GM19023 (cell line): Measurements from ENCODE around the gene PYGL.
"Not testable (repeated sequence)": the region's sequence is repeated elsewhere in the genome, so short reads cannot be mapped to it uniquely, and the experiment has no call there.

Experiments used
- ATAC-seq: cut with Tn5 transposase; IDR thresholded peaks from one replicate; pipeline ENCODE4 v1.9.1; 2021; ENCODE audit warnings: mild to moderate bottlenecking, moderate library complexity; ENCODE audit not compliant: unreplicated experiment

PYGL gene

DNA sequence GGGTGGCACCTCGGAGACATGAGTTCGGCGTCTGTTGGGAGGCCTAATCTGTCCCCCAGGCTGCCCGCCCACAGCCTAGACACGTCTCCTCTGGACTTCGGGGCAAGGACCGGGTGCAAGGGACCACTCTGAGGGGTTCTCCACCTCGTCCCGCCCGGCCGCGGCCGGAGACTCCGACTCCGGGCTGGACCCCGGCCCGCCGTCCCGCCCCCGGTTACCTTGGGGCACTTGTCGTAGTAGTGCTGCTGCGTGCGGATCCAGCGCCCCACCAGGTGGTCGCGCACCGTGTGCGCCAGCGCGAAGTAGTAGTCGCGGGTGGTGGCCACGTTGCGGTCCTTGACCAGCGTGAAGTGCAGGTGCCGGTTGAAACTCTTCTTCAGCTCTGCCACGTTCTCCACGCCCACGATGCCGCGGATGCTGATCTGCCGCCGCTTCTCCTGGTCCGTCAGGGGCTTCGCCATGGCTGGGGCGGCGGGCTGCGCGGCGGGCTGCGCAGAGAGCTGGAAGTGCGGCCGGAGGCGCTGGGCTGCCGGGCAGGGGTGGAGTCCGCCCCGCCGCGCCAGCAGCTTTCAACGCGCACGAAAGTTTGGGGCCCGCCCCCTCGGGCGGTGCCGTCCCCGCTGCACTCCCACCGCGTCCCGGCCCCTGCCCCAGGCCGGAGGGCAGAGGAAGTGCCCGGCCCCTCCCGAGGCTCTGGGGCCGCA lies at the start of gene PYGL:
Gene PYGL (minus strand): TSS at position 541 of the 704 bp plus-strand sequence. CDS start 80 bp downstream, at position 461.
- peak; percentile 75 for ATAC-seq

DNA sequence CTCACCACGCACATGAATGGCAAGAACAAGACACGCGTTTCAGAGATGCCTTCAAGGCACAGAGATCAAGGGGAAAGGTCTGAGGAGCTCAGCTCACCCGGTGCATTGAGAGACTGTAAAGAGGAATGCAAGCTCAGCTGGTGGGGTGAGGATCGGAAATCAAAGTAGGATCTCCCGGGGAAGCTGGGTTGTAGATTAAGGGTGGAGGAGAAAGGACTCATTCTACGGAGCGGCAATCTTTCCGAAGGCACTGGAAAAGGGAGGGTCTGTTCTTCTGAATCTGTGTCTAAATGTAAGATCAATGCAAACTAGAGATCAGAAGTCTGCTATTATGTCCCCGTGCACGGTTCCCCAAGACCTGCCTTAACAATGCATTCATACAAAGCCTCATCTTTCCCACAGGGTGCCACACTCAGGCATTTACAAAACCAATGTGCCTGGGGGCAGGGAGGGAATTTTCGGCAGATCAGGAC lies 41.6 kb upstream of the PYGL start:
- ATAC-seq, result no peak

DNA sequence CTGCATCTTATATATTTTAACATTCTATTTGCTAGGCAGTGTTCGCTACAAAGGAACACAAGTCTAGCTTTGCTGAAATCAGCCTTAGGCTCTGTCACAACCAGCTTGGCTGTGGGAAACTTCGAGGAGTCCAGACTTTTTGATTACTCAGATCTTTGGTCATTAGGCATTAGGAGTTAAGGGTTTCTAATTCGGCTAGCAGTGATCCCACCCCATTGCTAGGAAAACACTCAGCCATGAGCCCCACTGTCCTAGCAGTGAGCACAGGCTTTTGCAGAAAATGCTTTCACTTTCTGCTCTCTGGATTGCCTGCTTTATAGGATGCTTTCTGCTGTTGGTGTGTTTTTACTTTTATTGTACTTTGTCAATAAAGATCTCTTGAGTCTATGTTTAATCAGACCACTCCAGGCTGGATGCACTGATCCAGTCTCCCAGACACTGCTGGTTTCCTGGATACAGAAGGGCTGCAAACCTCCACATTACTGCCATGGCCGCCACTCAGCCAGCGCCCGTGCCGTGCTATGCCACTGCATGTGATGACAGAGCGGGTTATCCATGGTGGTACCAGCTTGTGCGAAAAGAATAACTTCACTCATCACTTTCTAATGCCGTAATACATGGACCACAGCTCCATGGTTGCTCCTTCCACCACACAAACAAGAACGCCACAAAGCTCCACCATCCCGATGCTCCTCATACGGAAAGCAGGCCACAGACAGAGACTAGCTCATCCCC lies 41.0 kb upstream of the PYGL start:
- ATAC-seq, result no peak

DNA sequence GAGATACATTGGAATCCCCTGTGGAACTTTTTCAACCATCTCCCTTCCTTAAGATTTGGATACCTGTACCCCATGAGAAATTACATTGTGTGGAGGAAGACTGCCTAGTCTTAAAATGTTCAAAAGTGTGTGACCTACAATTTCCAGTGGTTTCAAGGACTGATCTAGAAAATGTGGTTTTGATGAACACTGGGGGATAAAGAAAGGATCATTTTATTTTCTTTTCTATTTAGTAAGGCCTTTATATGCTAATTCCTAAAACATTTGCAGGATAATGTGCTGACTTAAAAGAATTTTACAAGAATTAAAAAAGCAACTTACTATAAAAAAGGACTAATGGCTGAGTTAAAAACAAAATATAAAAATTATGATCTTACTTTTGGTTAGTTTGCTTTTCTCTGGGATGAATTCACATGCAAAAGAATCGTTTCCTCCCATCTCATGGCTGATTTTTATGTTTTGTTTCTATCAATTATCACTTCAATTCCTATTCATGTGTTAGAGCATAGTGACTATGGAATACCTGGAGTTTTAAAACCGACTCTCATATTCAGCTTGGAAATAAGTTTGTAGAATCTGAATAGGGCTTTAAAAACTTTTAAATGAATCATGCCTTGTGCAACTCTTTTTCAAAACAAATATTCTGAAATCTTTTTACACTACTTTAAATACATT lies 39.9 kb upstream of the PYGL start:
- no peak for ATAC-seq

DNA sequence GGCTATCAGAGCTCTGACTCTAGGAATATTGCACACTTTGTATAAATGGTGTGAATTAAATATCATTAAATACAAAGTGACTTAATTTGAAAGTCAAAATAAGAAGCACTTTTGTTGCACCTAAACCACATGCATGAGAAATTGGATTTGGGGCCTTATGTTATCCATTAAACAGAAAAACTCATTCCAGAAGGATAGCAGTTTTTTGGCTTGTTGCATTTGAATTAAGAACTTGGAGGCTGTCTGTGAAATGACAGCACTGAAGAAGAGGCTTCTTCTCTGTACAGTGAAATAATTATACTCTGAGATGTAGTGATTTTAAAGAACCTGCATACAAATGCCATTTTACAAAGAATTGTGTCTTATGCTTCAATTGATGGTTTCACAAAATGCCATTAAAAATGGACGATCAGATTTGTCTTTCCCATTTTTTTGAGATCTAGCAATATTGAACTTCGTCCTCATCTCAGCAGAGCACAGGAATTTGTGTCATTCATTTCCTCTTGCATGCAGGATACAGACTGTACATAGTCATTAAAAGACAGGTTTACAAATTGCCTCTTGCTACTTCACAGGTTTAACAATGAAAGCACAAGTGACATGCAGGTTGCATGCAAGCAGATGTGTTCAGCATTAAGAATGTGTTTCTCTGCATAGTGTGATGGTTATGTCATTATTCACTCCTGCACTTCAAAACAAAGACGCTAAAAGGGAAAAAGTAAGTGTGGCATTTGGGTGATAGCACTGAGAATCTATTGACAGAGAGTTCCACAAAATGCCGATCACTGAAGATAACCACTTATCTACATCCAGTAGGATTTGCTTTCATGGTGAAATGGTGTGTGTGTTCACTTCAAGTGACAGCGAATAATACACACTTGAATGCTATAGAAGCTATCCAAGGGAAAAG lies 35.9 kb upstream of the PYGL start:
- no peak for ATAC-seq

DNA sequence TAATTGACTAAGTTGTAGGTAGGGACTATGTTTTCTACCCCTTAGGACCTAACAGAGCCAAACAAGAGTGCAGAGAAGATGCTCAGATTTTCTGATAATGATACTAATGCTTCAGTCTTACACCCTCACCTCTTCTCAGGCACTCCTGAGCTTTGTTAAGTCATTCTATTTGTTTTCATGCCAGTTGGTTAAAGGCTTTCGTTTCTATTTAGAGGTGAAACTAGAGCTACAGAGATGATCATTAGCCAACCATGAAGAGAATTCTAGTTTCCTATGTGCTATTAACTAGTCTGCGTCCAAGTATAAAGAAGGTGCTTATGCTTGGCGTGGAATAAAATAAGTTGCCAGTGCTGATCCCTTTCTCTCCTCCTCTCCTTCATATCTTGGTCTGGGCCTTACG lies 34.6 kb upstream of the PYGL start:
- peak; percentile 77 for ATAC-seq

DNA sequence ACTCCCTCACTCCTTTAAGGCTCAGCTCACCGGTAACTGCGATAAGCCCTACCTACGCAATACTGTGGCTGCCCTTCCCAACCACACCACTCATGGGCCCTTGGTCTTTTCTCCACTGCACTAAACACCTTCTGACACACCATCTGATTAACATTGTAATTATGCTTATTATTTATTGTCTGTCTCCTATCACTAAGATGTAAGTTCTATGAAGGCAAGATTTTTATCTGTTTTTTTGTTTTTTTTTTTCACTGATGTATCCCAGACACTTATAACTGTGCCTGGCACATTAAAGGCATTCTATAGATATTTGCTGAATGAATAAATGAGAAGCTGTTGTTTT lies 34.2 kb upstream of the PYGL start:
- ATAC-seq, result no peak

DNA sequence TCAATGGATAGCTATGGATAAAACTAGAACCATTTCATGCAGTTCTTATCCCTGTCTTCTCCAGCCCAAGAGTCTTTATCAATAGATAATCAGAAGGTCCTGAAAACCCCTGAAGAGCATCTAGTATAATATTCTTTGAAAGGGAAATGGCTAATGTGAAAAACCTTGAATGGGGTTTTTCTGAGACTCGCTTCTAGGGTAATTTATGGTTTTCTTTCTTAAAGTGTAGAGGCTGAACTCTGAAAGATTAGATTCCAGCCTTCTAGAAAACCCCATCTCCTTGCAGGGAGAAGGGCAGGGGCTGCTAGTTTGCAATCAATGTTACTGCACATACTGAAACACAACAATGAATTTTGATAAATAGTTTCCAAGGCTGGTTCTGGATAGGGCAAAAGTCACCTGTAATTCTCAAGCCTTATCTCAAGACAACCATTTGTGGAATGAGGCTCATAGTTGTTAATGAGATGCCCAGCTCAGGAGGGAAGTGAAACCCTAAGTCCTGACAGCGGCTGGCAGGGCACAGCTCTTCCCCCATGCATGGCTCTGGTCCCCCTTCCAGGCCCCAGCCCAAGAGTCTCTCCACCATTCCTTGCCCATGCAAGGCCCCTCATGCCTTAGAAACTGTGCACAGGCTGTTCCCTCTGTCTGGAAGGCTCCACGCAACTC lies 33.7 kb upstream of the PYGL start:
- peak; percentile 55 for ATAC-seq

DNA sequence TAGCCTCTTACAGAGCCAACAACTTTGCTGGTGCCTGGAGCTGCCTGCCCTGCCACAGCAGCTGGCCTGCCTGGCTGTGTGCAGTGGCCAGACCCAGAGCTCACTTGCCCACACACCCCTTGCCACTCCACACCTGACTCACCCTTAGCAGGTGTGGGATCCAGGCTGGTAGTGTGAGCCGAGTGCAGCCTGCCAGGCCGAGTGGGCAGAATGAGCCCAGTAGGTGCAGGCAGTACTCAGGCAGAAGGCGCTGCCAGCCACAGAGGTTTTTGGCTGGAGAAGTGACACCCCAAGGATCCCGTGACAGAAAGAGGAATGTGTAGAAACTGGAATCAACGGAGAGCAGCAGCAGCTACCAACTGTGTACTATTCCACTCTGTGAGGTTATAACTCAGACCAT lies 29.8 kb upstream of the PYGL start:
- ATAC-seq, result no peak

DNA sequence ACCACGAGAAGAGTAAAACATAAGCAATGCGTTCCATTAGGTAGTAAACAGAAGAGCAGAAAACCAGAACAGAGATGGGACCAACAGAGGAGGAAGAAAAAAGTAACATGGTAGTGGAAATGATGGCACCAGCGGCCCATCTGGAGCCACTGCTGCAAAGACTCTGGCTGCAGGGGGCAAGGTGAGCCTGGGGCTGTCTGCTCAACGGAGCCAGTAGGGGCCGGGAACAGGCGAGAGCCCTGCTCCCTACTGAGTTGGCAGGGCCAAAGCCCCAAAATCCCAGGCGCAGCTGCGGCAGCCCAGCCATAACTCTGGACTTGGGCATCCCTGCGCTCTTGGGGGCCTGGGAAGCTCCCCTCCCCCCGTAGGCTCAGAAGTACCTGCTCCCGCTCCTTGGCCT lies 28.5 kb upstream of the PYGL start:
- ATAC-seq, result no peak

DNA sequence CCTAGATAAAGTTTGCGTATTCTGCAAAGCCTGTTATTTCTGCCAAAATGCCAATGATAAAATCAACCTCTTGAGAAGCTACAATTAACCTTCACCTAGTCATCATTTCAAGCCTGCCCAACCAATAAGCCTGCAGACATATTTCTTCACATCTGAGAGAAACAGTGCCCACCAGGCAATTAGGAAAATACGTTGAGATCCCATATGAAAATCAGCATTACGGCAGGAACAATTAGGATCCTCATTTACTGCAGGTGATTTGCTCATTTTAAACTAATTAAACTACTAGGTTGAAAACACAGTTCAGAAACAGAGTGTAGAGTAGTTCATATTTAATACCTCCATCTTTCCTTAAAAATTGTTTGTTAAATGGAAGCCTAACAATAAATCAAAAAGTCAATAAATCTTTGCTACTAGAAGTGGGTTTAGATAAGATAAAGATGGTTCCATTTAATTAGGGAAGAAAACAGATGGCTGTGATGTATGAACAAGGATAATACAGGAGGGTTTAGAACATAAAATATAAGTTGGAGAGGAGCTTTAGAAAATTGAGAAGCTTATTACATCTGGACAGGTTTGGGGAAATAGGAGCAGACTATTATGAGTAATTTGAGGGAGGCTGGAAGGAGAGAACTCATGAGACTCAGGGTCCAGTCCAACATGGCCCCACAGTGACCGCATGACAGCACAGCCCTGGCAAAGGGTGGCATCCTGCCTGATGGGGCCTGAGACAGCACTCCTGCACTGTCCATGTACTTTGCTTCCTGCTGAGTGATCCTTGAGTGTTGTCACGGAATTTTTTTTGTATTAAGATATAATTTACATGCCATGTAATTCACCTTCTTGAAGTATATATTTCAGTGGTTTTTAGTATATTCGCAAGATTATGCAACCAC lies 26.9 kb upstream of the PYGL start:
- ATAC-seq, result no peak

DNA sequence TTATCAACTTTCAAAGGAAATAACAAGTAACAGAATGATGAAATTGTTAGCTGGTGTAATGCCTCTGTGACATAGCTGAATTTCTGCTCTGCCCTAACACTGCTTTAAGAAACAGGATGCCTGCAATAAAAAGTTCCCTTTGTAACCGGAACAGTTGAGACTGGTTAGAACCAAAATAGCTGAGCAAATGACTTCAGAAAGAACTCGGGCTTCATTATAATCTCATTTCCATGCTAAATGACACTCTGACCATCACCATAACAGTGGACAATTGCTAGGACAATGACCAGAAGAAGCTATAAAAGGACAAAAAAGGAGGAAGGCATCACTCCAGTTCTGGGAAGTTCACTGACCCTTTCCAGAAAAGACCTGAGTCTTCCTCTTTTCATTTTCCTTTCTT lies 23.5 kb upstream of the PYGL start:
- ATAC-seq, result no peak

DNA sequence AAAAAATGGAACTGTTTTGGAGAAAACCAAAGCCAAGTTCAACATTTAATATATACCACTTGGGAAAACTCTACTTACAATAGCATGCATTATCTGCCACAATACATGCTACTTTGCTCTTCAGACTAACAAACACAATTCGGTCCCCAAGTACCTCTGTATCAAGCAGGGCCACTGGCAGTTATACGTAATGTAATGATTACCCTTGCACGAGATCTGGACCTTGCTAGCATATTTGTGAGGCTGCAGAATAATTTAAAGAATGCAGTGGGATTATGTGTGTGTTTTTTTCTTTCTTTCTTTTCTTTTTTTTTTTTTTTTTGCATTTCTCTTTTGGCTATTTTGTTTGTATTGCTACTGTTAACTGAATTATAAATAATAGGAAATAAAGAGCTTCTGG lies 22.8 kb upstream of the PYGL start:
- no peak for ATAC-seq

DNA sequence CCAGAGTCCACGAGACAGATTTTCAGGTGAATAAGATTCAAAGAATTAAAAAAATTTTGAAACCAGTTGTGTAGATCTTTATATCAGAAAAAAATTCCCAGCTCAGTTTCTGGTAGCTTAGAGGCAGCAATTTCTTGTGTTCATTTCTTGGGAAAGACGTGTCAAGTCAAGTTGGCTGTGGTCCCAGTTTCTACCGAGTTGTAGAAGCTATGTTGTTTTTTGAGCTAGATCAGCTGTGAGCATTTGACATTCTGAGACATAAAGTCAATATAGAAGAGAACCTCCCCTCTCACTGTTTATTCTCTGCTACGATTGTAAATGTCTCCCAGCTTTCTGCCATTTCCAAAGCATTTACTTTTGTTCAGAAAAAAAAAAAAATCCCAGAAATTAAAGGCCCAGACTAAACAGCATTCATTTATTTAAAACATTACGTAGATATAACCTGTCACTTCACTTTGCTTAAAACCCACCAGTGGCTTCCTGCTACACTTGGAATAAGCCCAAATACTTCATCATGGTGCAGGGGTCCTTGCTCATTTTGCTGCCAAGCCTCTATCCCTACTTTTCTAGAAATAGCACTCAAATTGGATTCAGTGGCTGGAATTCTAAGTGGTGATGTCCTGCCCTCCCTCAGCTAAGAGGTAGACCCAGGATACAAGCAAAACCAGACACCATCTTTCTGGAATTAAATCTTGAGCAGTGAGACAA lies 20.6 kb upstream of the PYGL start:
- ATAC-seq, result no peak

DNA sequence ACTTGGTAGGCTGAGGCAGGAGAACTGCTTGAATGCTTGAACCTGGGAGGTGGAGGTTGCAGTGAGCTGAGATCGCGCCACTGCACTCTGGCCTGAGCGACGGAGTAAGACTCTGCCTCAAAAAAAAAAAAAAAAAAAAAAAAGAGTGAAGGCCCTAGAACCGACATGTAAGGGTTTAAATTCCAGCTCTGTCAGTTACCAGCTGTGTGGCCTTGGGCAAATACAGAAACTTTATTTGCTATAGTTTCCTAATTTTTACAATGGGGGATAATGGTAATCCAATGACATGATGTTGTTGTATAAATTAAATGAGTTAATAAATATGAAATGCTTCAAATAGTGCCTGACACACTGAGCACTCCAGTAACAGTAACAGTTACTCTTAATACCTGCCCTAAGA lies 19.6 kb upstream of the PYGL start:
- ATAC-seq, result no peak

DNA sequence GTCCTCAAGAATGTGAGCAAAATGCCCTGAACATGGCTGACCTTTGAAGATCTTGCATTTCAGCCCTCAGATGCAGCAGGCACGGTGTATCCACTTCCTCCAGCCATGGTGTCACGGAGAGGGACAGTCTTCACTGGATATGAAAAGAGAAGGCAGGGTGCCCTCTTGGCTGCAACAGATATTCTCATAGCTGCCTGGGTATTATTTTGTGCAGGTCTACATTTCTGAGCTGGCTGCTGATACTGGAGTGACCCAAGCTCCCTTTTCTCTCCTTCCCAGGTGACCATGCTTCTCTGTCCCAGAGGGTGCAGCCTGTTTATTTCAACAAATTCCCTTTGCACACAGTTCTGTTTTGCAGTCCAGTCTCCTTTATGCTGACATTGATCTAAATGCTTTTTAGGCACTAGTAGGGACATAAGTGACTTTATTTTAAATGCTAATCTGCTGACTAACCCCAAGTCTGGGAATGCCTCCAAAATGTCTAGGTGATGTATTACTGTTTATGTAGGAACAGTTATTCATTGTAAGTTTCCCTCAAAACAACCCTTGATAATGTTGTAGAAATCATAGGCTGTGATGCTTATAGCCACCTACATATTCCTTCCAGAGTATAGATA lies 17.4 kb upstream of the PYGL start:
- no peak for ATAC-seq

DNA sequence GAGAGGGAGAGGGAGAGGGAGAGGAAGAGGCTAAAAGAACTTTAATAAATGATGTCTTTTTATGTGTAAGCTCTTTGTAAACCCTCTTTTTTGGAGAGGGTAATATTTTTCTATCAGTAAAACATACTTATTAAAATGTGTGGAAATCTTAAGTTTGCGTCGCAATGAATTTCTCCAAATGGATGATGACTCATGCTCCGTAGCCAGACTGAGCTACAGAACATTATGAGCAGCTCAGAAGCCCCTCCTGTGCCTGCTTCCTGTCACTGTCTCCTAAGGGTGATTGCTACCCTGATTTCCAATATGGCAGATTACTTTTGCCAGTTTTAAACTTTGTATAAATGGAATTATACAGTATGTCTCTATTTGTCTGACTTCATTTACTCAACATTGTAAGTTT lies 13.0 kb upstream of the PYGL start:
- ATAC-seq, result no peak

DNA sequence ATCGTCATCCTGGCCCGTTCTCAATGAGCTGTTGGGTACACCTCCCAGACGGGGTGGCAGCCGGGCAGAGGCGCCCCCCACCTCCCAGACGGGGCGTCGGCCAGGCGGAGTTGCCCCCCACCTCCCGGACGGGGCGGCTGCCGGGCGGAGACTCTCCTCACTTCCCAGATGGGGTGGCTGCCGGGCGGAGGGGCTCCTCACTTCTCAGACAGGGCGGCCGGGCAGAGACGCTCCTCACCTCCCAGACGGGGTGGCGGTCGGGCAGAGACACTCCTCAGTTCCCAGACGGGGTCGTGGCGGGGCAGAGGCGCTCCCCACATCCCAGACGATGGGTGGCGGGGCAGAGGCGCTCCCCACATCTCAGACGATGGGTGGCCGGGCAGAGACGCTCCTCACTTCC lies 12.1 kb upstream of the PYGL start:
- ATAC-seq, result not testable (repeated sequence)
